Right renal cortex interstitium (tissue), 3 donors: Measurements from ENCODE around the gene STPG2. TPM values are rescaled to one million over a fixed set of nuclear protein-coding genes. Genes with fewer than 3 reads are reported as not detected.
A peak's percentile ranks its signal among the peaks of the same experiment; 100 is the strongest.

Experiments
- DNase-seq, 3 donors: peaks; one replicate each; pipeline ENCODE4 v3.0.0-alpha.2; 2013; ENCODE audit warnings: low read depth in 3 of 3, low spot score in 2 of 3
- polyA plus RNA-seq, 3 donors: library from polyadenylated mRNA; unstranded; fragments of 120-200 nt; gene quantifications; one replicate each; pipeline ENCODE4 v1.2.1, GENCODE V29; 2013; ENCODE audit not compliant: insufficient read length in 3 of 3

The STPG2 gene
- polyA plus RNA-seq, 3 donors, result 0.40 to 0.72 (median 0.68) TPM

- DNase-seq, result no peak
These were observed 306.6 kb downstream of the STPG2 start for GRCh38 chr4:97836662-97837061.

- no peak for DNase-seq
These were observed 314.6 kb downstream of the STPG2 start for GRCh38 chr4:97828646-97829045.

GRCh38 chr4:97819294-97819693 is 324.0 kb downstream of the STPG2 start:
- DNase-seq, result no peak

- no peak for DNase-seq
These were observed 330.5 kb downstream of the STPG2 start for GRCh38 chr4:97812768-97813167.

GRCh38 chr4:97786306-97786920 is 356.9 kb downstream of the STPG2 start:
- no peak for DNase-seq

GRCh38 chr4:97778174-97778573 is 365.1 kb downstream of the STPG2 start:
- DNase-seq, result no peak

- DNase-seq, result no peak
These were observed 368.8 kb downstream of the STPG2 start for GRCh38 chr4:97774347-97774989.

GRCh38 chr4:97770222-97770621 is 373.1 kb downstream of the STPG2 start:
- no peak for DNase-seq

GRCh38 chr4:97762115-97762512 is 381.2 kb downstream of the STPG2 start:
- no peak for DNase-seq

GRCh38 chr4:97761445-97762114 is 381.7 kb downstream of the STPG2 start:
- no peak for DNase-seq

- DNase-seq, result no peak
These were observed 383.5 kb downstream of the STPG2 start for GRCh38 chr4:97759785-97760184.

GRCh38 chr4:97752599-97752998 is 390.7 kb downstream of the STPG2 start:
- DNase-seq, result no peak

- no peak for DNase-seq
These were observed 395.3 kb downstream of the STPG2 start for GRCh38 chr4:97747945-97748344.

- peak in 2 of 3 donors; percentile 3 to 7 for DNase-seq
These were observed 422.3 kb downstream of the STPG2 start for GRCh38 chr4:97720869-97721432.

GRCh38 chr4:97691111-97691605 is 452.1 kb downstream of the STPG2 start:
- no peak for DNase-seq

- no peak for DNase-seq
These were observed 472.5 kb downstream of the STPG2 start for GRCh38 chr4:97670703-97671269.

- DNase-seq, result no peak
These were observed 477.7 kb downstream of the STPG2 start for GRCh38 chr4:97665553-97665952.

GRCh38 chr4:97664741-97665140 is 478.5 kb downstream of the STPG2 start:
- no peak for DNase-seq

- no peak for DNase-seq
These were observed 481.1 kb downstream of the STPG2 start for GRCh38 chr4:97662133-97662532.

- DNase-seq, result no peak
These were observed 487.1 kb downstream of the STPG2 start for GRCh38 chr4:97656044-97656720.

- no peak for DNase-seq
These were observed 489.6 kb downstream of the STPG2 start for GRCh38 chr4:97653701-97654100.
